ENCODE results near the gene CAP2.

- no peak for TF ChIP-seq CTCF (IDR thresholded peaks at IDR 0.05)
- no peak for TF ChIP-seq POLR2AphosphoS5 (IDR thresholded peaks at IDR 0.05)
- TF ChIP-seq EP300 (IDR thresholded peaks at IDR 0.05) = no peak
Measured at GRCh38 chr6:17452096-17452495, 58.7 kb downstream of the CAP2 start.
